OCI-LY7 (cell line): ENCODE results near the gene EXOC6B. TPM values are rescaled to one million over a fixed set of nuclear protein-coding genes. Genes with fewer than 3 reads are reported as not detected.

Experiments
- BruUV-seq: library from RNA; stranded (reverse); fragments of 400-500 nt; replicated peaks from 2 replicates; lab custom pipeline; 2021; lab: Mats Ljungman, UMichigan
- CTCF ChIA-PET: fragments of 300-600 bp; sonication (Branson Sonifier 250); formaldehyde crosslinking; loops from one replicate; lab custom pipeline; 2022; ENCODE audit warnings: antibody characterized with exemption; ENCODE audit not compliant: unreplicated experiment; lab: Charles Lee
- POLR2A ChIA-PET: fragments of 300-600 bp; sonication (Branson Sonifier 250); formaldehyde crosslinking; loops from one replicate; lab custom pipeline; 2022; ENCODE audit warnings: antibody characterized with exemption; lab: Charles Lee
- DNase-seq: peaks from one replicate; pipeline ENCODE4 v3.0.0-alpha.2; 2015; ENCODE audit warnings: low spot score
- H2AFZ ChIP-seq: fragments of 200-600 bp; sonication (generic), shearing (Covaris generic); 2 replicates; pipeline ENCODE4 v1.6.1; 2014; ENCODE audit warnings: mild to moderate bottlenecking, antibody characterized with exemption, low read length, moderate library complexity
- H3K27ac ChIP-seq: fragments of 200-600 bp; sonication (generic); 2 replicates; pipeline ENCODE4 v1.5.1; 2014; ENCODE audit warnings: mixed run types, low read depth, mild to moderate bottlenecking, moderate library complexity, low read length, inconsistent platforms; ENCODE audit not compliant: poor library complexity, severe bottlenecking
- H3K36me3 ChIP-seq: fragments of 200-600 bp; sonication (generic); 2 replicates; pipeline ENCODE4 v1.6.1; 2014; ENCODE audit warnings: mild to moderate bottlenecking, antibody characterized with exemption, low read length, moderate library complexity, mixed read lengths; ENCODE audit not compliant: insufficient read depth
- H3K4me1 ChIP-seq: fragments of 200-600 bp; sonication (generic); 2 replicates; pipeline ENCODE4 v1.5.1; 2014; ENCODE audit warnings: mild to moderate bottlenecking, low read length; ENCODE audit not compliant: insufficient read depth, poor library complexity, severe bottlenecking
- H3K4me2 ChIP-seq: fragments of 200-600 bp; sonication (generic); 2 replicates; pipeline ENCODE4 v1.6.1; 2014; ENCODE audit warnings: mild to moderate bottlenecking, low read length
- H3K4me3 ChIP-seq: fragments of 200-600 bp; sonication (generic); 2 replicates; pipeline ENCODE4 v1.5.1; 2014; ENCODE audit warnings: mild to moderate bottlenecking, low read depth, low read length; ENCODE audit not compliant: poor library complexity, severe bottlenecking
- H3K79me2 ChIP-seq: fragments of 200-600 bp; sonication (generic); 2 replicates; pipeline ENCODE4 v1.6.1; 2016; ENCODE audit warnings: low read depth, mild to moderate bottlenecking, low read length, moderate library complexity, mixed read lengths; ENCODE audit not compliant: insufficient read depth
- H3K9me2 ChIP-seq: fragments of 200-600 bp; sonication (generic); 2 replicates; pipeline ENCODE4 v1.6.1; 2016; ENCODE audit warnings: mild to moderate bottlenecking, low read length, mixed read lengths; ENCODE audit not compliant: insufficient read depth
- H3K9me3 ChIP-seq: fragments of 200-600 bp; sonication (generic); 2 replicates; pipeline ENCODE4 v1.6.1; 2014; ENCODE audit warnings: mild to moderate bottlenecking, mixed run types, low read length, mixed read lengths
- H4K20me1 ChIP-seq: fragments of 200-600 bp; sonication (generic); 2 replicates; pipeline ENCODE4 v1.6.1; 2014; ENCODE audit warnings: mild to moderate bottlenecking, antibody characterized with exemption, low read length, moderate library complexity, mixed read lengths; ENCODE audit not compliant: insufficient read depth
- EZH2phosphoT487 ChIP-seq: fragments of 200-600 bp; sonication (generic); IDR thresholded peaks from 2 replicates; pipeline ENCODE4 v1.6.1; 2018; ENCODE audit warnings: low read depth, borderline replicate concordance, mild to moderate bottlenecking, mixed run types, antibody characterized with exemption, low read length, moderate library complexity, mixed read lengths
- intact Hi-C: fragments of 100-400 bp; cut with micrococcal nuclease; formaldehyde crosslinking; loops from one replicate; pipeline ENCODE4 v1.10.0; 2022; ENCODE audit not compliant: unreplicated experiment
- total RNA-seq, 2 experiments: library from RNA; depleted of rRNA in 1 of 2; stranded (reverse); fragments of >200 nt in 1 of 2; shearing (Covaris generic) in 1 of 2; gene quantifications; 2 replicates each; pipeline ENCODE4 v1.2.3, GENCODE V29; 2014 to 2022
- TF ChIP-seq, protein P1 (sequence below): fragments of 200-600 bp; sonication (generic); conservative IDR thresholded peaks from 2 replicates; pipeline ENCODE4 v1.5.1; 2014; ENCODE audit warnings: mild to moderate bottlenecking, antibody characterized with exemption, low read length, moderate library complexity, mixed read lengths

The EXOC6B gene
- total RNA-seq, 2 experiments from 2014 or later, result 5.1 TPM; not detected in 1

DNA sequence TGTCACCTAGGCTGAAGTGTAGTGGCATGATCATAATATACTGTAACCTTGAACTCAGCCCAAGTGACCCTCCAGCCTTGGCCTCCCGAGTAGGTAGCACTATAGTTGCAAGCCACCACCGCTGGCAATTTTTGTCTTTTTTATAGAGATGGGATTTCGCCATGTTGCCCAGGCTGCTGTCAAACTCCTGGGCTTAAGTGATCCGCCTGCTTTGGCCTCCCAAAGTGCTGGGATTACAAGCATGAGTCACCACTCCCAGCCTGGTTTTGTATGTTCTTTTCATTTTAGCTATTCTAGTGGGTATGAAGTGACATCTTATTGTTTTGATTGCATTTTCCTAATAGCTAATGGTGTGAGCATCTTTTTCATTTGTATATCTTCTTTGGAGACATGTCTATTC is 11.3 kb upstream of the EXOC6B start:
- ChIA-PET CTCF (no interaction called here), POLR2A (interaction anchor here (0.6 to 1.5 kb wide), 3 partner anchors 12 to 117 kb away, joined by 3 to 4 read pairs (median 3); no protein-coding TSS in a partner anchor)
- BruUV-seq, result no TSS peak
- Histone ChIP-seq H3K79me2 (no peaks in the 10 kb centered on the region), H3K4me2 (no peak overlapping the region), H3K36me3 (no peaks in the 10 kb centered on the region), H2AFZ (no peak overlapping the region), H3K4me3 (no peak overlapping the region), H3K4me1 (no peaks in the 10 kb centered on the region), H3K9me2 (no peaks in the 10 kb centered on the region), H4K20me1 (no peaks in the 10 kb centered on the region), H3K9me3 (no peaks in the 10 kb centered on the region), H3K27ac (no peak overlapping the region)
- intact Hi-C loops, result no loop called here
- no peak for TF ChIP-seq EZH2phosphoT487
- TF ChIP-seq, protein P1, sequence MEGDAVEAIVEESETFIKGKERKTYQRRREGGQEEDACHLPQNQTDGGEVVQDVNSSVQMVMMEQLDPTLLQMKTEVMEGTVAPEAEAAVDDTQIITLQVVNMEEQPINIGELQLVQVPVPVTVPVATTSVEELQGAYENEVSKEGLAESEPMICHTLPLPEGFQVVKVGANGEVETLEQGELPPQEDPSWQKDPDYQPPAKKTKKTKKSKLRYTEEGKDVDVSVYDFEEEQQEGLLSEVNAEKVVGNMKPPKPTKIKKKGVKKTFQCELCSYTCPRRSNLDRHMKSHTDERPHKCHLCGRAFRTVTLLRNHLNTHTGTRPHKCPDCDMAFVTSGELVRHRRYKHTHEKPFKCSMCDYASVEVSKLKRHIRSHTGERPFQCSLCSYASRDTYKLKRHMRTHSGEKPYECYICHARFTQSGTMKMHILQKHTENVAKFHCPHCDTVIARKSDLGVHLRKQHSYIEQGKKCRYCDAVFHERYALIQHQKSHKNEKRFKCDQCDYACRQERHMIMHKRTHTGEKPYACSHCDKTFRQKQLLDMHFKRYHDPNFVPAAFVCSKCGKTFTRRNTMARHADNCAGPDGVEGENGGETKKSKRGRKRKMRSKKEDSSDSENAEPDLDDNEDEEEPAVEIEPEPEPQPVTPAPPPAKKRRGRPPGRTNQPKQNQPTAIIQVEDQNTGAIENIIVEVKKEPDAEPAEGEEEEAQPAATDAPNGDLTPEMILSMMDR, result no peak
- DNase-seq, result no peak

DNA sequence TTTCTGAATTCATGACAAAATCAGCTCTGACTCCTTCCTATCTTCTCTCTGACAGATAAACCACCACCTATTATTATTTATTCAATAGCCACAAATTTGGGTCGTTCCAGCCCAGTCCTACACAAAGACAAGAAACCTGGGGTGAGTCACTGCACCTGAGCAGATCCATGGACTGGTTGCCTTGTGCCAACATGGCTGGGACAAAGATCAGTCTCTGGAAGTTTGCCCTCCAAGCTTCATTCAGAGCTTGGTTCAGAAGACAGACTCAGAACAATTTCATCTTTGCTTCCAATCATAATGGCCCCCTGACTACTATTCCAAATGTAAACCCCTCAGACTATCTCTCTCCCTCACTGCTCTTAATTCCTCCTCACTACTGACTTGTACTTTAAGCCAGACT is 9.6 kb upstream of the EXOC6B start:
- Histone ChIP-seq H4K20me1 (no peaks in the 10 kb centered on the region), H3K27ac (no peak overlapping the region), H3K4me1 (no peaks in the 10 kb centered on the region), H3K4me2 (no peak overlapping the region), H3K36me3 (no peaks in the 10 kb centered on the region), H3K9me3 (no peaks in the 10 kb centered on the region), H2AFZ (no peak overlapping the region), H3K9me2 (no peaks in the 10 kb centered on the region), H3K79me2 (no peaks in the 10 kb centered on the region), H3K4me3 (no peak overlapping the region)
- intact Hi-C loops, result no loop called here
- no peak for TF ChIP-seq EZH2phosphoT487
- TF ChIP-seq, protein P1, result no peak
- ChIA-PET CTCF (no interaction called here), POLR2A (no interaction called here)
- BruUV-seq, result no TSS peak
- no peak for DNase-seq

DNA sequence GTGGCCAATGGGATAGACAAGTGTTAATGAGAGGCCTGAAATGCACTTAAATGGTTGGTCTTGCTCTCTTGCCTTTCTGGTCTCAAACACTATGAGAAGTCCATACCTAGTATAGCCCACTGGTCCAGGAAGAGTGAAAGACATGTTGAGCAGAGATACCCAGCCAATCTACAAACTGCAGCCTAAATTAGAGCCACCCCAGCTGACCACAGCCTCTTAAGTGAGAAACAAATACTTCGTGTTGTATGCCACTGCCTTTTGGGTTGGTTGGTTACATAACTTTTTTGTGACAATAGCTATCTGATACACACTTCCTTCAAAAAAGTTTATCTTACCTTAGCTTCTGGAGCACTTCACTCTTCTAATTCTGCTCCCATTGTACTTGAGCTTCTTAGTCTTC is 8.8 kb upstream of the EXOC6B start:
- H3K4me3 ChIP-seq, result no peak overlapping the region
- H3K27ac ChIP-seq, result no peak overlapping the region
- intact Hi-C loops, result no loop called here
- H3K79me2 ChIP-seq, result no peaks in the 10 kb centered on the region
- POLR2A ChIA-PET, result no interaction called here
- H4K20me1 ChIP-seq, result no peaks in the 10 kb centered on the region
- no peaks in the 10 kb centered on the region for H3K36me3 ChIP-seq
- H3K4me2 ChIP-seq, result no peak overlapping the region
- H3K9me2 ChIP-seq, result no peaks in the 10 kb centered on the region
- BruUV-seq, result no TSS peak
- DNase-seq, result no peak
- TF ChIP-seq, protein P1, result no peak
- TF ChIP-seq EZH2phosphoT487, result no peak
- no peaks in the 10 kb centered on the region for H3K9me3 ChIP-seq
- no peaks in the 10 kb centered on the region for H3K4me1 ChIP-seq
- no peak overlapping the region for H2AFZ ChIP-seq
- CTCF ChIA-PET, result no interaction called here
